Stimulated activated CD8-positive, alpha-beta memory T cell treated with anti-CD3 and anti-CD28 coated beads, Interleukin-12 subunit alpha, Interleukin-12 subunit beta, amount 100 ng/mL, for 4 hours (primary cell): ENCODE data around the gene BTBD9.
A peak's percentile ranks its signal among the peaks of the same experiment; 100 is the strongest.
"Not testable (repeated sequence)": the region's sequence is repeated elsewhere in the genome, so short reads cannot be mapped to it uniquely, and the experiment has no call there.

ENCODE experiments used
- DNase-seq: peaks from one replicate; pipeline ENCODE4 v3.0.0-alpha.2; 2020; ENCODE audit warnings: low read depth

BTBD9 gene

DNA sequence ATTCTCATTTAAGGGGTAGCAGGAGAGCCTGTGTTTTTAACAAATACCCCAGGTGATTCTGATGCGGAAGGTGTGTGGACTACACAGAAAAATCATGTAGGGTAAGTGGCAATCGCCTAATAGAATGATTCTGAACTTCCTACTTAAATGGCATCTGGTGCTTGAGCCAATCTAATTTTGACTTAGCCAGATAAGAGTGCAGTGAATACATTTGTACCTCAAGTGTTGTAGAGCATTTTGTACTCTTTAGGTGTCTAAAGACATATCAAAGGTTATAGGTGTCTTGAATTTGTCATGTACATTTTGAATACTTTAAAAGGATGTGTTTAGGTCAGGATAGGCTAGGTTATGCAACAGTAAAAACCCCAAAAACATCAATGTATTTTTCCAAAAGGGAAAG lies 10.0 kb upstream of the BTBD9 start:
- no peak for DNase-seq

DNA sequence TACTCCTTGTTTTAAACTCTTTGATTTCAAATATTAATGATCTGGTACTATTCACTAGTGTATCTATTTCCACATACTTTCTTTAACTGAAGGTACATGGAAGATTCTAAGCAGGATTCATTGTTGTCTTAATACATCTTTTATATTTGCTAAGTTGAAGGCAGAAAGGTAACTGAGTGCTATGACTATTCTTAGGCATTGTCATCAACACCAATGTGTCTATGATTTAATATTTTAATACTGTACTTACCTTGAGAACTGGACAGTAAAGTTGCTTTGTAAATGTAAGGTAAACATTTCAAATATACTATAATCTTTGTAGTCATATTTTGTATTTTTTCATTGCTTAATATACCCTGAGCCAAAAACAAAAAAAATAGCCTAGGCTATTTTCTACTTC lies 8.9 kb upstream of the BTBD9 start:
- no peak for DNase-seq

DNA sequence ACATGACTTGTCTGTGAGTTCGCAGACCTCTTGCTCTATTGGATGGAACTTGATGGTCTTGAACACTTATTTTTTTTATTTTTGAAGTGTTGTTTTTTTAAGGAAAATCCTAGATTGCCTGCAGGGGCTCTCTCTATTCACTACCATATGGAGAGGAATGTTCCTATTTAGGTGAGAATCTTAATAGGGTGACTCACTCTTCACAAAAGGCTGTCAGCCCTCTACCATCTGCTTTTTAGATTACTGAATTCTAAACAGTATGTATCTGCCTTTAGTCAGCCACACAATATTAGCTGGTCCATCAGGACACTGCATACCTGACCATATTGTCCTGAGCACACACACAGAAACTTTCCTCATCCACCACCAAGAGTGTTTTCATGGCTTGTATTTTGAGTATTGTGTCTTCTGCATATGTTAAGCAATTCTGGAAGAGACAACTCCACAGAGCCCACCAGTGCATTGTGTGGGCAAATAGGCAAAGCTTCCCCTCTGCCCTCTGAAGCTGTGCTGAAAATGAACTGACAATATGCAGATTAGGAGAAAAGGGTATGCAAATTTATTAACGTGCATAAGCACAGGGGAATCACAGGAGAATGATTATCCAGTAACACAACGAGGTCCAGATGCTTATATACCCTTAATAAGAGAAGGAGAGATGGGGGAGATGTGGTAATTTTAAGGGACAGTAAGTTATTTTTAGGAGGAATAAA lies 6.6 kb upstream of the BTBD9 start:
- no peak for DNase-seq

DNA sequence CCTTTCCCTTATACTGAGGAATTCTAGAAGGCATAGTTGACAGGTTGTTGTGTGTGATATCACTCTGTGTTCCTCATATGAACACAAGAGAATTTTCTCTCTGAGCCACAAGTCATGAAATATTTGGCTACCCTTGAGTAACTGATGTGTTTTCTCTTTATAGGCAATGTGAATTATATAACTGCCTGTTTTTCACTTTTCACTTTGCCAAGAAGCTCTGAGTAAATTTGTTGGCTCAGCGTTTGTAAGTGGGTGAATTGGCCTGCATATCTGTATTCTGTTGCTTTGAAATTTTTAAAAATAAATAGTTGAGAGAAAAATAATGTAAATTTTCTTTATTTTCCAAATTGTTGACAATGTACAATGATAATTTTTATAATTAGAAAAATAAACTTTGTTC lies 5.2 kb upstream of the BTBD9 start:
- DNase-seq: no peak

DNA sequence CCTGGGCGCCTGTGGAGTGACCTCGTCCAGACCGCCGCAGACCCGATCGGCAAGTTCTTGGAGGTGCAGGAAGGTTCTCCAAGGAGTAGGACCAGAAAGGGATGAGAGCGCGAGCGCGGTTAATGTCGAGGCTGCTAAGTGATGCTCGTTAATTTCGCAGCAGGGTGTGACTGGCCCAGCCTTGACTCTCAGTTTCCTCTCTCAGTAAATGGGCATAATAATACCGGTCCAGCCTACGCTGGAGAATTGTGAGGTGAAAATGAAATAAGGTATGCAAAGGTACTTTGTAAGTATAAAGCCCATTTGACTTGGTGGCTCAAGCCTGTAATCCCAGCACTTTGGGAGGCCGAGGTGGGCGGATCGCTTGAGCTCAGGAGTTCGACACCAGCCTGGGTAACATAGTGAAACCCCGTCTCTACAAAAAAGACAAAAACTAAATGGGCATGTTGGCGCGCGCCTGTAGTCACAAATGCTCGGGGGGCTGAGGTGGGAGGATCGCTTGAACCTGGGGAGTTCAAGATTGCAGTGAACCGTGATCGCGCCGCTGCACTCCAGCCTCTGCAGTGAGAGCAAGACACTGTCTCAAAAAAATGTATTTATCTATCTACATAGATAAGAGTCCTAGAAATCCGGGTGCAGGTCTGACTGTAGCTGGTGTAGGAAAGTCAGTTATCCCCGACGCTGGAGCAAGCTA lies 634 bp upstream of the BTBD9 start:
- DNase-seq: no peak

DNA sequence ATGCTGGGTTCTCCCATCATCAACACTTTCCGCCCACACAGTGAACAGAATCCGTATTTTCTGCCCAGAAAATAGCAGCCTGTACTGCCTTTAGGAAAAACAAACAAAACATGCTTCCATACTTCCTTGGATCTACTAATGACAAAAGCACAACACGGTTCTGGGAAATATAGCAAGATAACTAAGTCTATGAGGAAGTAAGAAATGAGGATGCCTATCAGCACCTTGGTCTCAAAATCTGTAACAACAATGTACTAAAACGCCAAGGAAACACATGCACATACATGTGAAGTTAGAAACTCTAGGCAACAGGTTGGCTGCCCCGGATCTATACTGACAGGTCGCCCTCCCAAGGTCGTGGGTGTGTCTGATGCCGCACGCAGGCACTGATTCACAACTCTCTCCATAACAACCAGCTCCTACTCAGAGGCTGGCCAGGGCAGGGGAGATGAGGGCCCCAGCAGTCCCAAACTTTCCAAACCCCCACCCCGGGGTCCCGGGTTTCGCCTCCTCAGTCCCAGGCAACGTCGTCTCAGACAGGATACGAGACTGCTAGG lies 710 bp downstream of the BTBD9 start:
- peak; percentile 44 for DNase-seq

DNA sequence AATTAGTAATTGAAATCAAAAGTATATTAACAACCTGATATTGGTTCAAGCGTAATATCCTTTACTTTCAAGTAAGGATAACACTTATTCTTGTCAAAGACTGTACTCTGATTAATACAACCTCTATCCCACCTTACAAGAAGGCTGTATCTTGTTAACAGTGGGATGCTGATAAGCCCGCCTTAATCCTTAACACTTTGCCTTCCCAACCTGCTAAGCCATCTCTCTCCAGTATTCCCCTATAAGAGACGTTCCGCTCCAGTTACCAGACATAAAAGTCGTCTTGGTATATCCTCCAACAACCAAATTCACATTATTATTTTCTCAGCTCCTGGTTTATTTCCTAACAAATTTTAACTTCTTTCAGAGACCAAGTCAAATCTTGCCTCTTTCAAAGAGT lies 2.0 kb downstream of the BTBD9 start:
- DNase-seq: no peak

DNA sequence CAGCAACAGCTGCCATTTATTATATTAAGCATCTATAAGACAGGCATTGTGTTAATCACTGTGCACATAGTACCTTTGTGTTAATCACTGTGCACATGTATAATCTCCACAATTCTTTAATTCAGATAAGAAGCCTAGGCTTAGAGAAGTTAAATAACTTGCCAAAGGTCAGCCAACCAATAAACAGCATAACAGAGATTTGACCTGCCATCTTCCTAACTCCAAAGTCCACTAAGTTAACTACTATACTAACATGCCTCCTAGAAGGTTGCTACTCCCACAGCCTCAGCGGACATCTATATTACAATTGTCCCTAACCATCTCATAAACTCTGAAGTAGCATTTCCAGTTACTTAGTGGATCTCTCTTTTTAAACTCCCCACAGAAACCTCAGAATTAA lies 3.7 kb downstream of the BTBD9 start:
- no peak for DNase-seq

DNA sequence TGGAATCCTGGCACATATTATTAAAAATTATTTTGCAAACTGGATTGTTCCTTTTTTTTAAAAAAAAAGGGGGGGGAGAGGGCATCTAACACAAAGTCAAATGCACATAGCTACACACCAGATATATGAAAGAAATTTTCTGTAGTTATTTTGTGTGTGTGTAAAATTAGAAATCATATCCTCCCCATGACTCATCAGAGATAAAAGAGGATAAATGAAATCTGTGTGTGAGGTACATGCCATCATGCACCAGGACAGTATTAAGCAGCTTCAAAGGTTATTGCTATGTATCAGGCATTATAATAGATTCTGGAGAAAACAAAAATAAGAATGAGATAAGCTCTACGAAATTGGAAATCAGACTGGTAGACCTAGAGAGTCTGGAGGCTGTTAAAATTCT lies 5.2 kb downstream of the BTBD9 start:
- no peak for DNase-seq

DNA sequence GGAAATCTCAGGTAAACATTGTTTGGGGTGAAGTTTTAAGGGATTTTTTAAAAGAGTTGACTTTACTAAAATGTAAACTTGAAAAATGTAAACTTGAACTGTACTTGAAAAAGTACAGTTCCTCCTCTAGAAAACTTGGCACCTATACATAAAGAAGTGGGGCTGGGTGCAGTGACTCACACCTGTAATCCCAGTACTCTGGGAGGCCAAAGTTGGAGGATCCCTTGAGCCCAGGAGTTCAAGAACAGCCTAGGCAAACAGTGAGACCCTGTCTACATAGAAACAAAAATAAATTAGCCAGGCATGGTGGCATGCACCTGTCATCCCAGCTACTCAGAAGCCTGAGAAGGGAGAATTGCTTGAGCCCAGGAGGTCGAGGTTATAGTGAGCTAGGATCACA lies 7.2 kb downstream of the BTBD9 start:
- no peak for DNase-seq

DNA sequence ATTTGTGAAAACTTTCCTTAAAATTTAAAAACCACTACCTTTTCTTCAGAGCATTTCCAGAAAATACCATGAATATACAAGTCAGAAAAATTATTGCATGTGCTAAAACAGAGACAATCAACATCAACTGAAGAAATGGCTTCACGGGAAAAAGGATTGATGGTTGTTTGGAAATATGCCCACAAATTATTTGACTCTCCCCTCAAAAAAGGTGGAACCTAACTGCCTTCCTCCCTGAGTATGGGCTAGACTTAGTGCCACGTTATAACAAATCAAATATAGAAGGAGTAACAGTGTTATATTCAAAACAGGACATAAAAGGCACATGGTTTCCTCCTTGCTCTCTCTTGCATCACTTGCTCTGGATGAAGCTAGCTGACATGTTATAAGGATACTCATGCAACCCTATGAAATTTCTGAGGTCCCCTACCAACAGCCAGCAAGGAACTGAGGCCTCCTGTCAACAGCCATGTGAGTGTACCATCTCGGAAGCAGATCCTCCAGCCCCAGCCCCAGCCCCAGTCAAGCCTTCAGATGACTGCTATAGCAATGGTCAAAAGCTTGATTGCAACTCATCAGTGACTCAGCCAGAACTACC lies 8.4 kb downstream of the BTBD9 start:
- no peak for DNase-seq

DNA sequence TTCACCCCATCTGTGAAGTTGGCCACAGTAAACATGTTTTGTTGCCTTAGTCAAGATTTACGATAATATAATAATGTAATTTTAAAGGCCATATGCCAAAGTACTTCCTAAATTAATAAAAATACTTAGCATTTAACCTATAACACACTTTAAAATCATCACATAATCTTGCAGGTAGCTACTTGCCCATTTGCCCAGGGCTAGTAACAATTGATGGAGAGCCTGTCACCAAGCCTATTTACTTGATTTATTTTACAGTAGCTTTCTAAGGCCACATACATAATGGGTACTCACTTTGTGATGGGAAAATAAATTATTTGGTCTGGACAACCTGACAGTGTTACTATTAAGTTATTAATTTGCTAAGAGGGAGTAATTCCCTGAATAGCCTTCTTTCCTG lies 14.5 kb downstream of the BTBD9 start:
- no peak for DNase-seq

DNA sequence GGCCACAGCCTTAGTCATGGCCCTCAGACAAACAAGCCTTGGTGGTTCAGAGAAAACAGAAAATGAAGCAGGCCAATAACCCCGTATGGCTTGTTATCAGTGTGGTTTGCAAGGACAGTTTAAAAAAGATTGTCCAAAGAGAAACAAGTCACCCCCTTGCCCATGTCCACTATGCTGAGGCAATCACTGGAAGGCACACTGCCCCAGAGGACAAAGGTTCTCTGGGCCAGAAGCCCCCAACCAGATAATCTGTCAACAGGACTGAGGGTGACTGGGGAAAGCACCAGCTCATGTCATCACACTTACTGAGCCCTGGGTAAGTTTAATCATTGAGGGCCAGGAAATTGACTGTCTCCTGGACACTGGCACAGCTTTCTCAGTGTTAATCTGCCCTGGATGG lies 20.4 kb downstream of the BTBD9 start:
- not testable (repeated sequence) for DNase-seq

DNA sequence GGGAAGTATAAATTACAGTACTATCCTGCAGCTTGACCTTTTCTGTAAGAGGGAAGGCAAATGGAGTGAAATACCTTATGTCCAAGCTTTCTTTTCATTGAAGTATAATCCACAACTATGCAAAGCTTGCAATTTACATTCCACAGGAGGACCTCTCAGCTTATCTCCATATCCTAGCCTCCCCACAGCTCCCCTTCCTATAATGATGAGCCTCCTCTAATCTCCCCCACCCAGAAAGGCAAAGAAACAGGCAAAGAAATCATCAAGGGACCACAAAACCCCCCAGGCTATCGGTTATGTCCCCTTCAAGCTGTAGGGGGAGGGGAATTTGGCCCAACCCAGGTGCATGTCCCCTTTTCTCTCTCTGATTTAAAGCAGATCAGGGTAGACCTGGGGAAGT lies 21.4 kb downstream of the BTBD9 start:
- DNase-seq: not testable (repeated sequence)

DNA sequence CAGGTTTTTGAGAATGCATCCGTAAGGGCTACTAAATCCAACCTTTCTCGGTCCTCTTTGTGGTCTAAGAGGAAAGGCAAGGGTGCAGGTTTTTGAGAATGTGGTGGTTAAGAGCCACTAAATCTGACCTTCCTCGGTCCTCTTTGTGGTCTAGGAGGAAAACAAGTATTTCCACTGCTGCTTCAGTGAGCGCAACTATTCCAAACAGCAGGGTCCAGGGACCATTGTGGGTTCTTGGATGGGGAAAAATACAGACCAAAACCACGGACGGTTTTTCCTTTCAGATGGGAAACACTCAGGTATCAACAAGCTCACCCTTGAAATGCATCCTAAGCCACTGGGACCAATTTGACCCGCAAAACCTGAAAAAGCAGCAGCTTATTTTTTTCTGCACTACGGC lies 21.9 kb downstream of the BTBD9 start:
- DNase-seq: no peak

DNA sequence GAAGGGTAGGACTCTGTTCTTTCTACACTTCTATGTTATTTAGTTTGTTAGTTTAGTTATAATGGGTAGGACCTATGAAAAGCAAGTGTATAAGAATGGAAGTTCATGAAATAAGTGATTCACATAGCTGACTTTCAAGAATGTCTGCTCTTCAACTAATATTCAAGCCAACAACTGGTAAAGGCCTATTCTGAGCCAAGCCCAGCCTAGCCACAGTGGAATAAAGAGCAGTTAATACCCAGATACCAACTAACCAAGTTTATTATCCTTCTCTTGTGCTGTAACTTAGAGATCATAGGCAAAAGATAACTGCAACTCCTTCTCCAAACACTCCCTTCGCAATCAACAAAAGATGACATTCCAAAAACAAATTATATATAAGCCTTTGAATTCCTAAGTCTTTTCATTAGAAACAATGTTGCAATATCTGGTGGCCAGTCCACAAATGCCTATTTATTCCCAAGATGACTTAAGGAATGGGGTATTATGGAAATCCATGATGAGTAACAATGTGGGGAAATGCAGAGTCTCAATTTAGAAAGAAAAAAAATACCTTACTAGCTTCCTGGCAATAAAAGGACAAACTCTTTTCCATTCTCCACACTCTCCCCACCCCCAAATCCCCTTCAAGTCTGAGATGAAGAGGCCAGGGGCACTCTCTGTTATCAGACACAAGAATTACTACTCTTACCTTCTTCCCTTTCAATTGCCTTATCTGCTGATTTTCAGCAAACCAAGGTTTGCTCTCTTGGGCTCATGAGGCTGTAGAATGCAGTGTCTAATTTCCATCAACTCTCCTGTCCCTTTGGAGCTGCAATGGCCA lies 27.4 kb downstream of the BTBD9 start:
- DNase-seq: no peak

DNA sequence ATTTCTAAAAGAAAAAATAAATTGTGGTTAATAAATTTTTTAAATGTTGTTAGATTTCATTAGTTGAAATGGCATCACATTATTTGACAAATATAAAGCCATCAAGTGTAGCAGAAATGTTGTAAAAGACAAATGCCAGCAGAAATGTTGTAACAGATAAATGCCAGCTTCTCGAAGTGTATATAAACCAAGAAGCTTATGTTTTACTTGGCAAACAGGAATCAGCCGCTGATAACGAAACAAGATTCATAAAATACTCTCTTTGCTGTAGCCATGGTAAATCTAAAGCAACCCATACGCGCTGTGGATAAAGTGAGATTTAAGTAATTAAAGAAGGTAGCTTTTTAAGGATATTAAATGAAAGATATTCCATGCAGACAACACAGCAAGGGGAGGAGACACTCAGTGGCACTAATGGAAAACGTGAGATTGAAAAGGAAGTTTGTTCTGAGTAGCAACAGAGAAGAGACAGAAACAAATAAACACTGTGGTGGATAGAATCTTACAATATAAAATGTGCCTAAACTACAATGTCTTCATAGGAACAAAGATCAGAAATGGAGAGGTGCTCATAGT lies 29.6 kb downstream of the BTBD9 start:
- no peak for DNase-seq

DNA sequence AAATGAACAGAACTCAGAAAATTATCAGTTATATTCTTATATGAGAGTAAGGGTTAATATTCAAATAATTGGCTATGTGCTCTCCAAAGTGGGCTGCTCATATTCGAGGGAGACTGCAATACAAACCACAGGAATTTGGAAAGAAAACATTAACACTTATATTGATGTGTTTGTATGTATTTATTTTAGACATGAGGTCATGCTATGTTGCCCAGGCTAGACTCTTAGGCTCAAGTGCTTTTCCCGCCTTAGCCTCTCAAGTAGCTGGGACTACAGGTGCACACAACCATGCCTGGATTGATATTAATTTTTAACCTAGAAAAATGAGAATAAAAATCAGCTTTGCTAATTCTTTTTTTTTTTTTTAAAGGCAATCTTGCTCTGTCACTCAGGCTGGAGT lies 35.0 kb downstream of the BTBD9 start:
- no peak for DNase-seq

DNA sequence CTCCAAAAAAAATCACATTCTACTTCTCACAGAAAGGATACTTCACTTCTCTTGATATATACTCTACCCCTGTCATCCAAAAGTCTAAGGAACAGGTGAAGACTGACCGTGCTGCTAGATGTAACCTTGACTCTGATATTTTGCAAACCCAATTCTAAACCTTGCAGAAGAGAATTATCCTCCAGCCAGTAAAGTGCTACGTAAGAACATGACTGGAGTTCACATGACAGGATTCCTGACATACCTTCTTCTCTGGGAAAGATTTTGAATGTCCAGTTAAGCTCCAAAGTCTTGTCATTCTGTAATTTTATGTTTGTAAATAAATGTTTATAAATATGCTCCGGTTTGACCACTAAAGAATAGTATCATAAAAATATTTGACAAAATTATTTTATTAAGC lies 35.8 kb downstream of the BTBD9 start:
- DNase-seq: no peak

DNA sequence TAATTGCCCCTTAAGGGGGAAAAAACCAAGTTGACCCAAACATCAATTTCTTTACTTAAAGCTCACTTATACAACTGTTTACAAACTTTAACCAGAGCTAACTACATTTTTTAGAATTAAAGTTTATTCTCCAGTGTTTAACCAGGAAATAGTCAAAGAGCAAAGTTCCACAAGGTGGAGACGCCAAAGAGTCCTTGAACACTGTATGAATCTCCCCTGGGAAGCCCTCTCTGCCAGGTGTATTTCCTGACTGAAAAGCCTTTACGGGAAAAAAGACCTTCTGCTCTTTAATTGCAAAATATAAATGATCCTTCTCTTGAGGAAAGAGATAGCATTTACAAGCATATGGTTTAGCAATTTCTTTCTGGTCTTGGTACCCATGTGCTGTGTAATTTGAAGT lies 36.2 kb downstream of the BTBD9 start:
- DNase-seq: no peak

DNA sequence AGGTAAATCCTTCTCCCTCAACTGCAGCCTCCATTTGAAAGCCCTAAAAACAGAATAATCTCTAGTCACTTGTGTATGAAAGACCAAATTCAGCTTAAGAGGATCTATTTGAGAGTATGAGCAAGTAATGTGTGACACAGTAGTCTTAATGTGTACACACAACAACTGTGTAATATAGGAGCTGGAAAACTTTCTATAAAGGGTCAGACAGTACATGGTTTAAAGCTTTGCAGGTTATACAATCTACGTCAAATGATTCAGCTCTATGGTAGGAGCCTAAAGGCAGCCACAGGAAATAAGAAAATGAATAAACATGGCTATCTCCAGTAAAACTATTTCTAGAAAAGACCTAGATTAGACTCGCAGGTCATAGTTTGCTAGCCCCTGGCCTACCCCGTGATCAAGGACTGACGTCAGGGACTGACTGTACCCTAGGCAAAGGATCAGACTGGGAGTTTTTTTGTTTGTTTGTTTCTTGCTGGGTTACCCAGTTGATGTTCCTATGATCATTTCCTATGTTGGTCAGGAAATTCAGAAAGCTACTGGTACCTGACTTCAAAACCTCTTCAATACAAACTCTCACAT lies 39.7 kb downstream of the BTBD9 start:
- no peak for DNase-seq

DNA sequence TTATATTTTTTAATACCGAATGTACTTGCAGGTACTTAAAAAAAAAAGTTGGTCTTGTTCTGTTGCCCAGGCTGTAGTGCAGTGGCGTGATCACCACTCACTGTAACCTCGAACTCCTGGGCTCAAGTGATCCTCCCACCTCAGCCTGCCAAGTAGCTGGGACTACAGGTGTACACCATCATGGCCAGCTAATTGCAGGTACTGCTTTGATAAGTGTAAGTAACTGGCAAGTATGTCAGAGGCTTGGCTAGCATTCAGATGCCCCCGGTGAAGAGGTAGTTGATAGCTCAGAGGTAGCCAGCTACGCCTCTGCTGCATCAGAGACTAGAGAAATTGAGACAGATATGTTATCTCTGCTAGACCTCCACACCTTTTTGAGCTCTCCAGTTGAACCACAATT lies 40.5 kb downstream of the BTBD9 start:
- no peak for DNase-seq
